ENCODE results near the gene DMAC2.
A peak's percentile ranks its signal among the peaks of the same experiment; 100 is the strongest.
"Not testable (repeated sequence)": the region's sequence is repeated elsewhere in the genome, so short reads cannot be mapped to it uniquely, and the experiment has no call there.

Gene DMAC2

DNA sequence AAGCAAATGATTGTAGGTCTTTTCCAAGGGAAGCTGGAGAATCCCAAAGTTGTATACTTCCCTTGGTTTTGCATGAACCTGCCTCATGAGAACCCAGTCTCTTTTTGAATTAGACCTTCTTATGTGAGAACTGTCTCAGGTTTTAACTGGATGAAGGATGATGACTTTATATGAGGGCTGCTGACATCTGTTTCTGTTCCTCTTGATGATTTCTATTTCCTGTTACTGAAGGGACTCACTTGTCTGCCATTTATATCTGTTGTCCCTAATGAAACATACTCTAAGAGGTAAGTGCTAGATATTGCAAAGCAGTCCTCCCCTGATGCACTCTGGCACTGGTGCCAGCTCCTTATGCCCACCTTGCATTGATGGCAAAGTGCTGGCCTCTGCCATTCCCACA lies 36.9 kb upstream of the DMAC2 start:
- no peak for DNase-seq (ENCODE audit: low read depth)
- TF ChIP-seq CTCF (conservative IDR thresholded peaks at IDR 0.05; ENCODE audit: low read length): no peak
- no peak overlapping the region for H3K4me3 ChIP-seq (ENCODE audit: low read length)

- DNase-seq (ENCODE audit: low read depth); H3K4me3 ChIP-seq (ENCODE audit: low read length): not testable (repeated sequence)
Measured at GRCh38 chr19:41463257-41464256, 23.8 kb upstream of the DMAC2 start.

- no peak for TF ChIP-seq CTCF (conservative IDR thresholded peaks at IDR 0.05; ENCODE audit: low read length)
- H3K4me3 ChIP-seq (ENCODE audit: low read length): no peak overlapping the region
- DNase-seq (ENCODE audit: low read depth): no peak
Measured at GRCh38 chr19:41462497-41462896, 22.8 kb upstream of the DMAC2 start.

DNA sequence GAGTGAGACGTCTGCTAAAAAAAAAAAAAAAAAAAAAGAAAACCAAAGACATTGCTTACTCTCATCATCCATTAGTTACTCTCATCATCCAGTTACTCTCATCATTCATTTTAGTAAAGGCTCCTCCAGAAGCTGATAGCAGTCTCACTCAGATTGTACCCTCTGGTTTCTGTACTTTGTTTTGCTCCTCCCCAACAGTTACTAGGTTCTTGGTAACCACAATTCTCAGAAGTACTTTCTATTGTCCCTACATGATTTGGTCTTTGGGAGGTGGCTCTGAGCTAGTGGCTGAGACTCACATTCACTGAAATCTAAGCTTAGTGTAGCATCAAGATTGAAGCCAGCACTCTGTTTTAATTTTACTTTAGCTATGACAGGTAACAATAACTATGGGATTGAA lies 17.5 kb upstream of the DMAC2 start:
- DNase-seq (ENCODE audit: low read depth): no peak
- TF ChIP-seq CTCF (conservative IDR thresholded peaks at IDR 0.05; ENCODE audit: low read length): no peak
- H3K4me3 ChIP-seq (ENCODE audit: low read length): no peak overlapping the region

DNA sequence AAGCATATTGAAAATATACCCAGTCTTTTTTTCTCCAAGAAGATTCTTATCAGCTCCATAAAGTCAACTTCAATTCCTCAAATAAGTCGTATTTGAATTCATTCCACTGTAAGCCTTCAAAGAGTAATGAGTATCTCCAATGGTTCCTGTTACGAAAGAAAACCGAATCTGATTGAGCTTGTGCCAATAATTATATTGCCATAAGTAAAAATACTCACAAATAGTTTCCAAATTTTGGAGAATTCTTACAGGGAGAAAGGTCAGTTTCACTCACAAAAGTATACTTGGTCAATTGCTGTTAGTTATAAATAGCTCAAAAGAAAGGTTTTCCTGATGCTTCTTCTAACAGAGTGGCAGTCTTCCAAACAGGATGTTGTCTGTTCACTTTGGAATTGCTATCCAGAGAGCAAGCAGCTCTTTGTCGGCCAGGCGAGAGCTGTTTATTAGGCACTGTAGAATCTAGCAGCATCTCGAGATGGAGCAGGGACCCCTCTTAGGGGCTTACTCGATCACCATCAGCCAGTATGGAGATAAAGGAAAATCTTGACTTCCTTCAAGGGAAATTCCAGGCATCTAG lies 16.7 kb upstream of the DMAC2 start:
- TF ChIP-seq CTCF (conservative IDR thresholded peaks at IDR 0.05; ENCODE audit: low read length): no peak
- peak; percentile 67 for DNase-seq (ENCODE audit: low read depth)
- H3K4me3 ChIP-seq (ENCODE audit: low read length): no peak overlapping the region

DNA sequence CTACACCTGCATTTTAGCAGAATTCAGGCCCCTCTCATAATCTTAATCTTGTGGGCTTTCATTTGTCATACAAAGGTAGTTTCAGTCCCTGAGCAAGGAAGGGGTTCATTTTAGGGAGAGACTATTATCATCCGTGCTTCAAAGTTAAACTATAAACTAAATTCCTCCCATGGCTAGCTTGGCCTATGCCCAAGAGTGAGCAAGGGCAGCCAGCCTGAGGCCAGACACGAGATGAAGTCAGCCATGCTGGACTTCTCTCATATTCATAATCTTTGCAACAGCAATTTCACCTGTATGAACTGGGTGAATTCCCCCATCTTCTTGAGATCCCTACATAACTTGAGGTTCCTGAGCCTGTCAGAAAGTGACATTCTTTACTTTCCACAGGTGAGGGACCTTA lies 16.2 kb upstream of the DMAC2 start:
- TF ChIP-seq CTCF (conservative IDR thresholded peaks at IDR 0.05; ENCODE audit: low read length): no peak
- H3K4me3 ChIP-seq (ENCODE audit: low read length): no peak overlapping the region
- DNase-seq (ENCODE audit: low read depth): no peak

GRCh38 chr19:41452584-41453275 lies 13.0 kb upstream of the DMAC2 start:
- DNase-seq (ENCODE audit: low read depth): no peak
- H3K4me3 ChIP-seq (ENCODE audit: low read length): no peak overlapping the region
- no peak for TF ChIP-seq CTCF (conservative IDR thresholded peaks at IDR 0.05; ENCODE audit: low read length)
